H1 (cell line): ENCODE measurements around the gene KIN. TPM values are rescaled to one million over a fixed set of nuclear protein-coding genes. Genes with fewer than 3 reads are reported as not detected.

Experiments
- BRCA1 ChIP-seq: IDR thresholded peaks from 2 replicates; pipeline ENCODE4 v1.6.1; 2012; ENCODE audit warnings: low read depth, low read length, improper control_type of control experiment
- GABPA ChIP-seq: IDR thresholded peaks from 2 replicates; pipeline ENCODE4 v1.6.1; 2011; ENCODE audit warnings: mild to moderate bottlenecking, low read length, moderate library complexity, borderline replicate concordance; ENCODE audit not compliant: insufficient read depth
- POLR2AphosphoS5 ChIP-seq: IDR thresholded peaks from 2 replicates; pipeline ENCODE4 v1.6.1; 2011; ENCODE audit warnings: low read depth, low read length
- polyA plus RNA-seq, 7 experiments: library from polyadenylated mRNA; depleted of rRNA in 3 of 7; stranded (reverse) in 5 of 7; unstranded in 2 of 7; fragments of >200 nt in 5 of 7; fragments of 200-250 nt in 2 of 7; gene quantifications; 1 replicate in 5 of 7; 2 replicates in 1 of 7; 4 replicates in 1 of 7; pipeline versions ENCODE4 v1.2.1 to v1.2.3, GENCODE V29; 2011 to 2013; ENCODE audit warnings: missing spikeins in 2 of 7, mixed read lengths in 2 of 7
- total RNA-seq: library from RNA; stranded (reverse); fragmentation: NEBNext Ultra II Directional; extraction: Animal tissue kit (Norgen Biotek cat#: 25700); gene quantifications from 2 replicates; pipeline ENCODE4 v1.2.1, GENCODE V29; 2021
- TF ChIP-seq, protein P1 (sequence below): IDR thresholded peaks from 2 replicates; pipeline ENCODE4 v1.6.1; 2012; ENCODE audit warnings: inconsistent platforms

The KIN gene
- total and polyA plus RNA-seq, 2 of the 8 experiments (the other 6 are each of a cell fraction or from before 2014, with no cell fraction given), result 3.7 to 16.5 TPM

DNA sequence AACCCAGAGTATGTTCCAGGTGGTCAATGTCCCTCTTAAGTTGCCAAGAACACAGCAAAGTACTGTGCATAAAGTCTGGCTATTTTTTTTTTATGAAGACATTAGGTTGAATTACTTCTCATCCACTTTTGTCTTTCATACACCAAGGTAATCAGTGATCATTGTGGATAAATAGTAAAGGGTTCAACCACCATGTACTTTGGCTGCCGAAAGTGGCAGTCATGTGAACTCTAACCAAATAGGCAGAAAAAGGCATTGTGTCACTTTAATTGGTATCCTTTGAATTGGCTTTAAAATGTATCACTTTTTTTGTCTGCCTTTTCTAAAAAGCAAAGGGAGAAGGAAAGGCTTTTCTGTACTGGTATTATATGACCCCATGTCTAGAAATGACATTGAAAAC lies 77.3 kb downstream of the KIN start (continued):
- TF ChIP-seq, protein P1, sequence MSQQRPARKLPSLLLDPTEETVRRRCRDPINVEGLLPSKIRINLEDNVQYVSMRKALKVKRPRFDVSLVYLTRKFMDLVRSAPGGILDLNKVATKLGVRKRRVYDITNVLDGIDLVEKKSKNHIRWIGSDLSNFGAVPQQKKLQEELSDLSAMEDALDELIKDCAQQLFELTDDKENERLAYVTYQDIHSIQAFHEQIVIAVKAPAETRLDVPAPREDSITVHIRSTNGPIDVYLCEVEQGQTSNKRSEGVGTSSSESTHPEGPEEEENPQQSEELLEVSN, result no peak
- TF ChIP-seq POLR2AphosphoS5 (no peak), GABPA (no peak), BRCA1 (no peak)
